Measurements from ENCODE around the gene WDR76.

DNA sequence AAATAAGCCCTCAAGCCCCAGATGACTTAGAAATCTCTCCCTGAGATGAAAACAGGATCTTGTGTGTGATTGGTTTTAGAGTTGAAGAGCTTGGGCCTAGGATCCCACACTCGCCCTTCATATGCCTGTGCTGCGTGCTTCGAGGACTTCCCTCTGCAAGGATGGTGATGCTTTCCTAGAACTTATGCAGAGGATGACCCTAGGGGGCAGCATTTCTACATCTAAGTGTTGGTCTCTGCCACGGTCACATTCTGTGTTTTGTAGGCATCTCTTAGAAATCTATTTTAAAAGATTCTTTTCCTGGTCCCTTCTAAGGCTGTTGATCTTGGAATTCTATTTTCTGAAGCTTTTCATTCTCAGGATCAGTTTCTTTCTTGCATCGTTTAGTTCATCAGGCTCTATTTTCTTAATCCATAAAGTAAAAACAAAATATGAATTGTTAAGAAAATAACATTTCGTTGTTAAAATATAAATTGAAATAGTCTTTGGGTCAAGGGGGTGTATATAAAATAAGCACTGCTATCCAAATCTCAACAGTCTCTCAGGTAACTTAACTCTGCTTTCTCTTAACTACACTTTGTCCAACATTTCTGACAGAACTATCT is 45.7 kb downstream of the WDR76 start:
- TF ChIP-seq POLR2A (IDR thresholded peaks at IDR 0.05): no peak
- TF ChIP-seq, protein P1, sequence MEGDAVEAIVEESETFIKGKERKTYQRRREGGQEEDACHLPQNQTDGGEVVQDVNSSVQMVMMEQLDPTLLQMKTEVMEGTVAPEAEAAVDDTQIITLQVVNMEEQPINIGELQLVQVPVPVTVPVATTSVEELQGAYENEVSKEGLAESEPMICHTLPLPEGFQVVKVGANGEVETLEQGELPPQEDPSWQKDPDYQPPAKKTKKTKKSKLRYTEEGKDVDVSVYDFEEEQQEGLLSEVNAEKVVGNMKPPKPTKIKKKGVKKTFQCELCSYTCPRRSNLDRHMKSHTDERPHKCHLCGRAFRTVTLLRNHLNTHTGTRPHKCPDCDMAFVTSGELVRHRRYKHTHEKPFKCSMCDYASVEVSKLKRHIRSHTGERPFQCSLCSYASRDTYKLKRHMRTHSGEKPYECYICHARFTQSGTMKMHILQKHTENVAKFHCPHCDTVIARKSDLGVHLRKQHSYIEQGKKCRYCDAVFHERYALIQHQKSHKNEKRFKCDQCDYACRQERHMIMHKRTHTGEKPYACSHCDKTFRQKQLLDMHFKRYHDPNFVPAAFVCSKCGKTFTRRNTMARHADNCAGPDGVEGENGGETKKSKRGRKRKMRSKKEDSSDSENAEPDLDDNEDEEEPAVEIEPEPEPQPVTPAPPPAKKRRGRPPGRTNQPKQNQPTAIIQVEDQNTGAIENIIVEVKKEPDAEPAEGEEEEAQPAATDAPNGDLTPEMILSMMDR (IDR thresholded peaks at IDR 0.05): peak; percentile 7 to 64 (median 44)
